HG02884 (cell line): ENCODE data around the gene HDAC1.

ENCODE experiments used
- ATAC-seq: cut with Tn5 transposase; IDR thresholded peaks from one replicate; pipeline ENCODE4 v1.9.1; 2021; ENCODE audit warnings: mild to moderate bottlenecking, moderate library complexity; ENCODE audit not compliant: unreplicated experiment

HDAC1 gene

GRCh38 chr1:32367912-32368635, 76.2 kb downstream of the HDAC1 start:
- no peak for ATAC-seq

DNA sequence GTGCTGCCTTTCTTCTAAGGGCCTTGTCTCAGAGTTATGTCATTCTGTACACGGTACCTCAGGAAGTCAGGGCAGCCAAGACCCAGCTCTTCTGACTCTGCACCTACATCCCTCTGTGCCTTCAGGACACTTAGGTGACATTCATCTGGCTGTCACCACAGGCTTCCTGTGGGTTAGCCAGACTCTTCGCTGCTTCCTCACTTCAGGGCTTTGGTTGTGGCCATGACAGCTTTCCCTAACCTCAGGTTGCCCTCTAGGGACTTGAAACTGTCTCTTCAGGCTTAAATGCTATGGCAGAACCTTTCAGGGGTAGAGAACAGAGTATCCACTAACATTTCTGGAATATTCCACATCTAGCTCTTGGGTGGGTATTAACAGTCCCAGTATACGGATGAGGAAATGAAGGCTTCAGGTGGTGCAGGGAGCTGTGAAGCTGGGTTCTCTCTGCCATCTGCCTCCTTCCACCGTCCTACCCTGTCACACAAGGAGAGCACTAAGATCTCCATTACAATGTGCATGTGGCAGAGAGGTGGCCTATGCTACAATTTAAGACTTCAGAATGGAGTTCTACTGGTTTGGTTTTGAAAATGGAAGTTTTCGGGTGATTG, 80.4 kb downstream of the HDAC1 start:
- ATAC-seq, result no peak

DNA sequence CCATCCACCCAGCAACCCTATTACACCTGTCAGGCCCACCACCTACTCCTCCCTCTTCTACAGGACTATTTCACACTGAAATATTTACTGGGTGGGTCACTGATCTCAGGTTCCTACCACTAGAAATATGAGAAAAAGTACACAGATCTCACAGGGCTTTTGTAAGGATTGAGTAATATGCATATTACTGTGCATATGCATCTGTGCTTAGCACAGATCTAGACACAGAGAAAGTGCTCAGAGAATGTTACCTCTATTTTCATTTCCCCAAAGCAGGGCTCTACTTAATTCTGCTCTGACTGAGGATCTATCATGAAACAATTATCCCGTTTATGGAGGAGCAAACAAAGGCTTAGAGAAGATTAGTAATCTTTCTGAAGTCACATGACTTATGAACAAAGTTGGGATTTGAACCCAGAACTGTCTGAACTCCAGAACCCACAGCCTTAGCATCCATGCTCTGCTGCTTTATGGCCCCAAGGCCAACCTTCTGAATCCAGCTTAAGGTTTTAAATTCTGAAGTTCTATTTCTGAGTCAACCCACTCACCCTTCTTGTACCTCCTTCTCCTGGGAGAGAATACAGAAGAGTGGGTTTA, 82.2 kb downstream of the HDAC1 start:
- no peak for ATAC-seq

GRCh38 chr1:32376199-32376598, 84.3 kb downstream of the HDAC1 start:
- no peak for ATAC-seq

GRCh38 chr1:32377541-32378220, 85.8 kb downstream of the HDAC1 start:
- no peak for ATAC-seq

DNA sequence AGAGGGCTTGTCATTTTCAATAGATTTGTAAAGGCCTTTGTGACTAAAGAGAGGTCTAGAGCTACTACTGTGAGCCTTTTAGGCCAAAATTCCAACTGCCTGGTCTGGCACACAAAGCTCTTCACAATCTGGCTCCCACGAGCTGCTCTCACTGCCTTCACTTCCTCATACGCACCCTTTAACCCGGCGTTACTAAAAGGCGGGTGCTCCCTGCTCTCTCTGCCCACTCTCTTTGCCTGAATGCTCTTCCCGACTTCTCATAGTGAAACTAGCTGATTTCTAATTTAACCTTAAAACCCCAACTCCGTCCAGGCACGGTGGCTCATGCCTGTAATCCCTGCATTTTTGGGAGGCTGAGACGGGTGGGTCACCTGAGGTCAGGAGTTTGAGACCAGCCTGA, 88.2 kb downstream of the HDAC1 start:
- ATAC-seq, result no peak
